GM18858 (cell line): ENCODE measurements around the gene MLXIPL.
"Not testable (repeated sequence)": the region's sequence is repeated elsewhere in the genome, so short reads cannot be mapped to it uniquely, and the experiment has no call there.

Source experiments
- ATAC-seq: cut with Tn5 transposase; IDR thresholded peaks from one replicate; pipeline ENCODE4 v1.9.1; 2021; ENCODE audit not compliant: unreplicated experiment

MLXIPL gene

DNA sequence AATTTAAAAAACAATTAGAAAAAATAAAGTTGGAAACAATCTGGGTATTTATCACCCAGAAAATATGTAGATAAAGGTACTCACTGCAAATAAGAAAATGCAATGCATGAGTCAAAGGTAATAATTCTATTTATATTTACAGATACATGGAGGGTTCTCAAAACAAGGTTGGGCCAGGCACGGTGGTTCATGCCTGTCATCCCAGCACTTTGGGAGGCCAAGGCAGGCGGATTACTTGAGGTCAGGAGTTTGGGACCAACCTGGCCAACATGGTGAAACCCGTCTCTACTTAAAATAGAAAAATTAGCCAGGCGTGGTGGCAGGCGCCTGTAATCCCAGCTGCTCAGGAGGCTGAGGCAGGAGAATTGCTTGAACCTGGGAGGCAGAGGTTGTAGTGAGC lies 74.2 kb downstream of the MLXIPL start:
- not testable (repeated sequence) for ATAC-seq

DNA sequence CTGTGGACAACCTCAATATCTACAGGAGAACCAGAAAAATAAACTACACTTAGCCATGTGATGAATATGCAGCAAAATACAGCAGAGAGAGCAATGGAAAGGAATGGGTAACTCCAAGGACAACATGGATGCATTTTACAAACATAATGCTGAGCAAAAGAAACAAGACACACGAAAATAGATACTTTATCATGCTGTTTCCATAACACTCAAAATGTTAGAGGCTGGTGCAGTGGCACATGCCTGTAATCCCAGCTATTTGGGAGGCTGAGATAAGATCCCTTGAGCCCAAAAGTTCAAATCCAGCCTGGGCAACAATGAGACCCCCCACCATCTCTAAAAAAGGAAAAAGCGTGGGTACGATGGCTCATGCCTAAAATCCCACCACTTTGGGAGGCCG lies 75.1 kb downstream of the MLXIPL start:
- no peak for ATAC-seq

DNA sequence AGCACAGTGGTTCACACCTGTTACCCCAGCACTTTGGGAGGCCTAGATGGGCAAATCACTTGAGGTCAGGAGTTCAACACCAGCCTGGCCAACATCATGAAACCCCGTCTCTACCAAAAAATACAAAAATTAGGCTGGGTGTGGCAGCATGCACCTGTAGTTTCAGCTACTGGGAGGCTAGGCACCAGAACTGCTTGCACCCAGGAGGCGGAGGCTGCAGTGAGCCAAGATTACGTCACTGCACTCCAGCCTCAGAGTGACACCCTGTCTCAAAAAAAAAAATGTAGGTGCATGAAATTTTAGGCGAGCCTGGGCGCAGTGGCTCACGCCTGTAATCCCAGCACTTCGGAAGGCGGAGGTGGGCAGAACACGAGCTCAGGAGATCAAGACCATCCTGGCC lies 76.5 kb downstream of the MLXIPL start:
- ATAC-seq, result no peak

DNA sequence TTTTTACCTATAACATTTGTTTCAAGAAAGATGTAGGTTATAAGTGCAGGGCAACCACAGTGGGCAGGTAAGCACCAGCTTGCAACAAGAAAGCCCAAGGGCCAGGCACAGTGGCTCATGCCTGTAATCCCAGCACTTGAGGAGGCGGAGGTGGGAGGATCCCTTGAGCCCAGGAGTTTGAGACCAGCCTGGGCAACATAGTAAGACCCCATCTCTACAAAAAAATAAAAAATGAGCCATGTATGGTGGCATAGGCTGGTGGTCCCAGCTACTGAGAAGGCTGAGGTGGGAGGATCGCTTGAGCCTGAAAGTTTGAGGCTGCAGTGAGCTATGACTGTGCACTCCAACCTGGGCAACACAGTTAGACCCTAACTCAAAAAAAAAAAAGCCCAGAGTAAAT lies 79.6 kb downstream of the MLXIPL start:
- no peak for ATAC-seq
